OCI-LY3 (cell line): Measurements from ENCODE around the gene SLC5A10.

Experiments
- H2AFZ ChIP-seq: fragments of 200-600, 300-600 bp; shearing (Covaris generic); 2 replicates; pipeline ENCODE4 v1.6.0; 2014; ENCODE audit warnings: antibody characterized with exemption, low read depth, low read length
- H3K27ac ChIP-seq: fragments of 200-600, 300-600 bp; sonication (generic); 2 replicates; pipeline ENCODE4 v1.5.1; 2014; ENCODE audit warnings: mild to moderate bottlenecking, low read length, moderate library complexity, mixed read lengths
- H3K27me3 ChIP-seq: fragments of 200-600, 300-600 bp; sonication (generic); 2 replicates; pipeline ENCODE4 v1.6.1; 2014; ENCODE audit warnings: low read depth, low read length, mixed read lengths
- H3K36me3 ChIP-seq: fragments of 200-600, 300-600 bp; sonication (generic); replicated peaks from 2 replicates; pipeline ENCODE3; 2014; ENCODE audit warnings: low read depth, low read length, mixed read lengths
- H3K4me1 ChIP-seq: fragments of 300-600, 200-600 bp; sonication (generic); 2 replicates; pipeline ENCODE4 v1.6.1; 2014; ENCODE audit warnings: low read length, mixed read lengths
- H3K4me2 ChIP-seq: fragments of 200-600, 300-600 bp; sonication (generic); 2 replicates; pipeline ENCODE4 v1.6.1; 2014; ENCODE audit warnings: low read length, mixed read lengths
- H3K4me3 ChIP-seq: fragments of 300-600, 200-600 bp; sonication (generic); 2 replicates; pipeline ENCODE4 v1.5.1; 2014; ENCODE audit warnings: antibody characterized with exemption, mild to moderate bottlenecking, low read length, moderate library complexity
- H3K79me2 ChIP-seq: fragments of 300-600, 200-600 bp; shearing (Covaris generic); 2 replicates; pipeline ENCODE4 v1.6.1; 2014; ENCODE audit warnings: mild to moderate bottlenecking, low read length, mixed read lengths
- H3K9ac ChIP-seq: fragments of 300-600, 200-600 bp; shearing (Covaris generic); 2 replicates; pipeline ENCODE4 v1.6.0; 2014; ENCODE audit warnings: mild to moderate bottlenecking, low read length, moderate library complexity
- H3K9me3 ChIP-seq: fragments of 200-600, 300-600 bp; shearing (Covaris generic); 2 replicates; pipeline ENCODE4 v1.6.1; 2014; ENCODE audit warnings: low read length, mixed read lengths; ENCODE audit not compliant: insufficient read depth
- H4K20me1 ChIP-seq: fragments of 200-600, 300-600 bp; sonication (generic); 2 replicates; pipeline ENCODE4 v1.6.1; 2016; ENCODE audit warnings: low read length, mixed read lengths; ENCODE audit not compliant: insufficient read depth
- CTCF ChIP-seq: fragments of 200-600, 300-600 bp; sonication (generic); IDR thresholded peaks from 2 replicates; pipeline ENCODE4 v1.5.1; 2014; ENCODE audit warnings: antibody characterized with exemption, low read length, low read depth
- EZH2phosphoT487 ChIP-seq: fragments of 200-600 bp; shearing (Covaris generic); IDR thresholded peaks from 2 replicates; pipeline ENCODE4 v1.6.1; 2018; ENCODE audit warnings: antibody characterized with exemption, mixed run types, low read depth

The SLC5A10 gene

GRCh38 chr17:18986541-18987229, 34.7 kb downstream of the SLC5A10 start:
- Histone ChIP-seq H3K27ac (no peak overlapping the region), H3K79me2 (no peaks in the 10 kb centered on the region)

GRCh38 chr17:18987230-18987610, 35.3 kb downstream of the SLC5A10 start:
- Histone ChIP-seq H3K79me2 (no peaks in the 10 kb centered on the region), H3K27me3 (no peaks in the 10 kb centered on the region), H3K36me3 (no peaks in the 10 kb centered on the region), H3K4me1 (no peaks in the 10 kb centered on the region), H3K27ac (no peak overlapping the region), H3K9me3 (no peaks in the 10 kb centered on the region), H2AFZ (no peak overlapping the region), H3K4me2 (no peak overlapping the region), H3K4me3 (no peak overlapping the region), H3K9ac (no peak overlapping the region), H4K20me1 (no peaks in the 10 kb centered on the region)
- TF ChIP-seq EZH2phosphoT487 (no peak), CTCF (no peak)

More at GRCh38 chr17:18986541-18987229, 34.7 kb downstream of the SLC5A10 start:
- no peak for TF ChIP-seq CTCF
- TF ChIP-seq EZH2phosphoT487 = no peak
- no peak overlapping the region for H3K4me2 ChIP-seq
- H3K4me3 ChIP-seq = no peak overlapping the region
- H3K9me3 ChIP-seq = no peaks in the 10 kb centered on the region
- no peaks in the 10 kb centered on the region for H3K36me3 ChIP-seq
- no peak overlapping the region for H2AFZ ChIP-seq
- H3K4me1 ChIP-seq = no peaks in the 10 kb centered on the region
- no peaks in the 10 kb centered on the region for H4K20me1 ChIP-seq
- no peak overlapping the region for H3K9ac ChIP-seq
- no peaks in the 10 kb centered on the region for H3K27me3 ChIP-seq

GRCh38 chr17:18987862-18988545, 36.0 kb downstream of the SLC5A10 start:
- Histone ChIP-seq H3K79me2 (no peaks in the 10 kb centered on the region), H4K20me1 (no peaks in the 10 kb centered on the region), H2AFZ (no peak overlapping the region), H3K4me2 (no peak overlapping the region), H3K27me3 (no peaks in the 10 kb centered on the region), H3K36me3 (no peaks in the 10 kb centered on the region), H3K4me3 (no peak overlapping the region), H3K9me3 (no peaks in the 10 kb centered on the region), H3K27ac (no peak overlapping the region), H3K9ac (no peak overlapping the region), H3K4me1 (no peaks in the 10 kb centered on the region)
- no peak for TF ChIP-seq EZH2phosphoT487
- no peak for TF ChIP-seq CTCF

GRCh38 chr17:18988546-18989173, 36.7 kb downstream of the SLC5A10 start:
- Histone ChIP-seq H3K79me2 (no peaks in the 10 kb centered on the region), H3K4me2 (no peak overlapping the region), H3K36me3 (no peaks in the 10 kb centered on the region), H3K27ac (no peak overlapping the region), H2AFZ (no peak overlapping the region), H3K9me3 (no peaks in the 10 kb centered on the region), H4K20me1 (no peaks in the 10 kb centered on the region), H3K4me3 (no peak overlapping the region), H3K9ac (no peak overlapping the region), H3K4me1 (no peaks in the 10 kb centered on the region), H3K27me3 (no peaks in the 10 kb centered on the region)
- TF ChIP-seq CTCF = no peak
- TF ChIP-seq EZH2phosphoT487 = no peak
